ENCODE data around the gene SLC25A11. TPM values are rescaled to one million over a fixed set of nuclear protein-coding genes. Genes with fewer than 3 reads are reported as not detected.
A peak's percentile ranks its signal among the peaks of the same experiment; 100 is the strongest.

SLC25A11 gene
- total RNA-seq, 4 donors from 2014 or later, result 9.5 to 58.2 (median 42.9) TPM

DNA sequence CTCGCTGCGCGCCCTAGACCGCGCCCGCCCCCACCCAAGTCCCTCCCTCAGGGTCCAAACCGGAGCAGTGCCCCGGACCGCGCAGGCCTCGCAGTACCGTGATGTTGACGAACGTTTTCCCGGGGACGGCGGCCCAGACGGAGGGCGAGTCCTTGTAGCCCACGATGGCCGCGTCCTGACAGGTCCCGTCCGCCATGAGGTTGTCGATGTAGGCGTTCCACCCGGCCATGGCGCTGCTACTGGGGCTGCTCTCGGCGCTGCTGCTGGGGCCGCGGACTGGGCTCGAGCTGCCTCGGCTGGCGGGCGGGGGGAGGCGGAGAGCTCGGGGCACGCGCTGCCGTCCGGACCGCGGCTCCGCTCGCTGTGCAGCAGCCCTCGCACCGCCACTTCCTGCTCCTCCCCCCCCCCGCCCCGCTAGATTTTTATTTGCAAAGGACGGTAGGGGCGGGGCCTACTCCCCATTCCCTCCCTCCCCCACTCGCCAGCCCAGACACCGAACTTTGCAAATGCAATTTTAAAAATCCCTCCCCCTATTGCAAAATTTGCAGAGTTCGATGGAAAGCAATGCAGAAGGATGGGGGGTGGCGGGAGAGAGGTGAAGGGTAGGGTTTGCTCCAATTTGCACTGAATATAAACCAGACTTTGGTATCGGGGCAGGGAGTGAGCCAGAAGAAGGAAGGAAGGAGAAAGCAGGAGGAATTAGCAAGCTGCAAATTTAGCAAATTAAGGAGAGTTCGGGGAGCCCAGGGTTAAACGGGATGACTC, 8.5 kb upstream of the SLC25A11 start, which contains the start of gene PFN1:
PFN1 (minus strand) TSS at position 365 of the 765 bp plus-strand sequence; CDS start at position 229, 136 bp downstream.
- intact Hi-C loops (cut with DNase I; ENCODE audit: low total_unique reads), result no loop called here
- peak within 1 kb of the TSS; percentile 93 to 98 for H3K27ac ChIP-seq
- peaks cover 12 to 17% of the 10 kb centered on the region in 2 donors for H3K4me1 ChIP-seq
- H3K9me3 ChIP-seq, result no peaks in the 10 kb centered on the region
- TF ChIP-seq, protein P1, sequence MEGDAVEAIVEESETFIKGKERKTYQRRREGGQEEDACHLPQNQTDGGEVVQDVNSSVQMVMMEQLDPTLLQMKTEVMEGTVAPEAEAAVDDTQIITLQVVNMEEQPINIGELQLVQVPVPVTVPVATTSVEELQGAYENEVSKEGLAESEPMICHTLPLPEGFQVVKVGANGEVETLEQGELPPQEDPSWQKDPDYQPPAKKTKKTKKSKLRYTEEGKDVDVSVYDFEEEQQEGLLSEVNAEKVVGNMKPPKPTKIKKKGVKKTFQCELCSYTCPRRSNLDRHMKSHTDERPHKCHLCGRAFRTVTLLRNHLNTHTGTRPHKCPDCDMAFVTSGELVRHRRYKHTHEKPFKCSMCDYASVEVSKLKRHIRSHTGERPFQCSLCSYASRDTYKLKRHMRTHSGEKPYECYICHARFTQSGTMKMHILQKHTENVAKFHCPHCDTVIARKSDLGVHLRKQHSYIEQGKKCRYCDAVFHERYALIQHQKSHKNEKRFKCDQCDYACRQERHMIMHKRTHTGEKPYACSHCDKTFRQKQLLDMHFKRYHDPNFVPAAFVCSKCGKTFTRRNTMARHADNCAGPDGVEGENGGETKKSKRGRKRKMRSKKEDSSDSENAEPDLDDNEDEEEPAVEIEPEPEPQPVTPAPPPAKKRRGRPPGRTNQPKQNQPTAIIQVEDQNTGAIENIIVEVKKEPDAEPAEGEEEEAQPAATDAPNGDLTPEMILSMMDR (IDR thresholded peaks at IDR 0.05), result no peak
- TF ChIP-seq POLR2A (IDR thresholded peaks at IDR 0.05), result peak; percentile 37 to 88
- no peaks in the 10 kb centered on the region for H3K36me3 ChIP-seq
- DNase-seq, result peak; percentile 91 to 95
- peak within 1 kb of the TSS; percentile 82 to 97 for H3K4me3 ChIP-seq
- no peaks in the 10 kb centered on the region for H3K27me3 ChIP-seq

DNA sequence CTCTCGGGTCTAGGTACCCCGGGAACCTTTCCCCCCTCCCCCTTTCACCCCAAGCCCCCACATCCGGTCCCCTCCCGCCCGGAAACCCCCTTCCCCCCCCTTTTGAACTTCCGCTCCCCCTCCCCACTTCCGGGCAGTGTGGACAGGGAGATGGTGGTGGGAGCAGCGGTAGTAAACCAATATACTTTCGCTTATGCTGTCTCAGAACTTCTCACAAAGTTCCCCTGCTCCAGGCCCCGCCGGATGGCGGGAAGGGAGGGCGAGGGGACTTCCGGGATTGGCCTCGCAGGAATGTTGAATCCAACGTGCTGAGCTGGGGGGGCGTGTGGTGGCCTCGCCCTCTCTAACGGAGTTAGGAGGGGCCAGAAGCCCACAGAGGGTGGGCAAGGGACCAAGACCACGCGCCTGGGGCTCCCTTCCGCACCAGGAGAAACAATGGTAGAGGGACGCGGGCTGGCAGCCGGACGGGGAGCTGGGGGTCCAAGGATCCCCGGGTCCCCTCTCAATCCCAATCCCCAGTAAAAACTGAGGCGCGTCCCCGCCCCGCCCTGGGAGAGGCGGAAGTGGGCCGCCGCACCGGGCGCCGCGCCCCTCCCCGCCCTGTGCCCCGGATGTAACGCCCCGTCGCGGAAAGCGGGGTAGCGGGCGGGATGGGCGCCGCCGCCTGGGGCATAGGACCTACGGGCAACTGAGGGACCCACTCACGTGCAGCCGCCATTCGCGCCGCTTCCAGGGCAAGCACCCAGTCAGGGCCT, 7.7 kb upstream of the SLC25A11 start:
- intact Hi-C loops (cut with DNase I; ENCODE audit: low total_unique reads), result no loop called here
- H3K27me3 ChIP-seq, result no peaks in the 10 kb centered on the region
- peak overlapping the region; percentile 93 to 98 for H3K27ac ChIP-seq
- no peaks in the 10 kb centered on the region for H3K36me3 ChIP-seq
- DNase-seq, result peak; percentile 57 to 71
- peak in 1 of 2 donors; percentile 5 for TF ChIP-seq POLR2A (IDR thresholded peaks at IDR 0.05)
- TF ChIP-seq, protein P1 (IDR thresholded peaks at IDR 0.05), result no peak
- no peaks in the 10 kb centered on the region for H3K9me3 ChIP-seq
- peak overlapping the region; percentile 82 to 97 for H3K4me3 ChIP-seq
- H3K4me1 ChIP-seq, result peaks cover 12 to 17% of the 10 kb centered on the region in 2 donors

DNA sequence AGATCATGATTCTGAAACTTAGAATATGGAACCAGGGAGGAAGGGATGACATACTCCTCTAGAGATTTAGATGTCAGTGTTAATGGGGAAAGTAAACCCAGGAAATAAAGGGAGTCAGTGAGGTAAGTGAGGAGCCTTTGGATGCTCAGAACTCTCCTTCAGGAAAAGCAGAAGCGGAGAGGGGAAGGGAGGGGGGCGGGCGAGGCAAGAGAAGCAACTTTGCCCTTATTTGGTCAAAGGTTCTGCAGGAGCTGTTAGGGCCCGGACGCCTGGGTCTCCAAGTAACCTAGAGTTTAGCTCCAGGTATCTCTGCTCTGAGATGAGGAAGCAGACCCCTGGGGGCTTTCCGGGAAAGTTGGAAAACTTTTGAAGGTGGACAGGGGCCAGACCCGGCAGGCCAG, 7.2 kb upstream of the SLC25A11 start:
- Histone ChIP-seq H3K4me3 (peak overlapping the region; percentile 82 to 97), H3K27me3 (no peaks in the 10 kb centered on the region), H3K27ac (peak overlapping the region; percentile 93 to 98), H3K36me3 (no peaks in the 10 kb centered on the region), H3K9me3 (no peaks in the 10 kb centered on the region), H3K4me1 (peaks cover 12 to 17% of the 10 kb centered on the region in 2 donors)
- TF ChIP-seq, protein P1 (IDR thresholded peaks at IDR 0.05), result no peak
- no peak for TF ChIP-seq POLR2A (IDR thresholded peaks at IDR 0.05)
- intact Hi-C loops (cut with DNase I; ENCODE audit: low total_unique reads), result no loop called here
- DNase-seq, result peak in 1 of 2 donors; percentile 46

DNA sequence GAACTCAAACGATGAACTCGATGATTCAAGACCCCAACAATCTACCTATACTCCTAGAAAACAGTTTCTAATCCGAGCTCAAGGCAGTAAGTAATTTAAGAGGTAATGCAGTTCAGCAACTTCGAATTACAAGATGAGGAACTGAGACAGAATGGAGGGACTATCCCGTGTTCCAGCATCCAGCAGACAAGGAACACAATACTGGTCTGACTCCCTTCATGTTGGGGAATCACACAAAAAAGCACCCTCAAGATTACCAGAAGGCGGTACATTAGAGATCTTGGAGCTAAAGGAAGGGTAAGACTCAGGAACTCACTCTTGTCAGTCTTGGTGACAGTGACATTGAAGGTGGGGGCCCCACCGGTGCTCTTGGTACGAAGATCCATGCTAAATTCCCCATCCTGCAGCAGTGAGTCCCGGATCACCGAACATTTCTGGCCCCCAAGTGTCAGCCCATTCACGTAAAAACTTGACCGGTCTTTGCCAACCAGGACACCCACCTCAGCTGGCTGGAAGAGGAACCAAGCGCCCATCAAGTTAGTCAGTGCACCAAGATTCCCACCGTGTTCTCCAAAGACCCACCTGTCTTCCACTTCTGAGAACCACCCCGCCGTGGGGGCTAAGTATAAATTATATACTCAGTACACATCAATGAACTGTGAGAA, 6.6 kb upstream of the SLC25A11 start:
- H3K27ac ChIP-seq, result peak overlapping the region; percentile 93 to 98
- TF ChIP-seq, protein P1 (IDR thresholded peaks at IDR 0.05), result no peak
- no peak for TF ChIP-seq POLR2A (IDR thresholded peaks at IDR 0.05)
- intact Hi-C loops (cut with DNase I; ENCODE audit: low total_unique reads), result no loop called here
- peaks cover 12 to 17% of the 10 kb centered on the region in 2 donors for H3K4me1 ChIP-seq
- H3K4me3 ChIP-seq, result peak overlapping the region; percentile 82 to 97
- peak in 1 of 2 donors; percentile 14 for DNase-seq
- H3K9me3 ChIP-seq, result no peaks in the 10 kb centered on the region
- H3K36me3 ChIP-seq, result no peaks in the 10 kb centered on the region
- no peaks in the 10 kb centered on the region for H3K27me3 ChIP-seq

Measured in uterus (tissue), 4 donors.